Adipocyte (in vitro differentiated cells): Measurements from ENCODE around the gene STRAP.
A peak's percentile ranks its signal among the peaks of the same experiment; 100 is the strongest.

Experiments used
- DNase-seq: peaks from one replicate; pipeline ENCODE4 v3.0.0-alpha.2; 2015; ENCODE audit warnings: low read depth
- H3K27me3 ChIP-seq: replicated peaks from 2 replicates; pipeline ENCODE4 v1.7.0; 2013; ENCODE audit warnings: mild to moderate bottlenecking, low read length, moderate library complexity; ENCODE audit not compliant: control insufficient read depth, insufficient read depth
- H3K36me3 ChIP-seq: 2 replicates; pipeline ENCODE4 v1.7.0; 2013; ENCODE audit warnings: low read length, mild to moderate bottlenecking, moderate library complexity; ENCODE audit not compliant: control insufficient read depth, insufficient read depth, severe bottlenecking
- H3K4me1 ChIP-seq: 2 replicates; pipeline ENCODE4 v1.7.0; 2013; ENCODE audit warnings: mild to moderate bottlenecking, low read length, moderate library complexity; ENCODE audit not compliant: control insufficient read depth, insufficient read depth
- H3K4me3 ChIP-seq: 2 replicates; pipeline ENCODE4 v1.7.0; 2013; ENCODE audit warnings: mild to moderate bottlenecking, low read length, moderate library complexity
- H3K9ac ChIP-seq: 2 replicates; pipeline ENCODE4 v1.7.0; 2013; ENCODE audit warnings: mild to moderate bottlenecking, low read length, moderate library complexity
- H3K9me3 ChIP-seq: 2 replicates; pipeline ENCODE4 v1.7.0; 2013; ENCODE audit warnings: mild to moderate bottlenecking, low read length, moderate library complexity; ENCODE audit not compliant: control insufficient read depth

STRAP gene

DNA sequence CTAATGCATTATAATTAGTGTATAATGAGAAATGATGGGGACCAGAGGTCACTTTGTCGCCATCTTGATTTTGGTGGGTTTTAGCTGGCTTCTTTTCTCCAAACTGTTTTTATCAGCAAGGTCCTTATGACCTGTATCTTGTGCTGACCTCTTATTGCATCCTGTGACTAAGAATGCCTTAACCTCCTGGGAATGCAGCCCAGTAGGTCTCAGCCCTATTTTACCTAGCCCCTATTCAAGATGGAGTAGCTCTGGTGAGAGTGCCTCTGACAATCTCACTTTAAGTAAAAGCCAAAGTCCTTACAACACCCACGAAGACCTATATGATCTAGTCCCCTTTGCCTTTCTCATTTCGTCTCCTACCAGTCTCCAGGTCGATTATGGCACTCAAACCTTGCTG is 28.3 kb upstream of the STRAP start:
- no peaks in the 10 kb centered on the region for H3K9me3 ChIP-seq

DNA sequence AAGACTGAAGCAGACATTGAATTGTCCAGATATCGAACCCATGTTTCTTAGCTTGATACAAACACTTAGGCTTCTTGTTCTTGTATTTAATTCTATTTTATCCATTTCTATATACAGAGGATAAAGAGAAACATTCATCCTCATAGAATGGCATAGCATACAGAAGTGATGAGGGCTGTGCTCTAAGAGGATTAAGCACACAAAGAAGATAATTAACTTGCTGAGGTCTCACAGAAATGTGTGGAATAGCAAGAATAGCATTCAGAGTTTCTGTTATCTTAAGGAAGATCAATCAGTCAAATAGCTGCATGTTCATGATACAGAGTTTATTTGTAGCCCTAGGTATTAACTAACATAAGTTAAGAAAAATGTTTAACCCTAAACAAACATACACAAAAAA is 27.3 kb upstream of the STRAP start:
- no peaks in the 10 kb centered on the region for H3K9me3 ChIP-seq
- no peaks in the 10 kb centered on the region for H3K27me3 ChIP-seq
- H3K4me3 ChIP-seq = no peak overlapping the region
- no peak for DNase-seq
- peak overlapping the region; percentile 86 for H3K9ac ChIP-seq
- H3K36me3 ChIP-seq = no peaks in the 10 kb centered on the region
- H3K4me1 ChIP-seq = peaks cover 41% of the 10 kb centered on the region

More for the DNA sequence above, 28.3 kb upstream of the STRAP start:
- Histone ChIP-seq H3K4me3 (no peak overlapping the region), H3K36me3 (no peaks in the 10 kb centered on the region), H3K4me1 (peaks cover 31% of the 10 kb centered on the region), H3K27me3 (no peaks in the 10 kb centered on the region), H3K9ac (no peak overlapping the region)
- DNase-seq = no peak

DNA sequence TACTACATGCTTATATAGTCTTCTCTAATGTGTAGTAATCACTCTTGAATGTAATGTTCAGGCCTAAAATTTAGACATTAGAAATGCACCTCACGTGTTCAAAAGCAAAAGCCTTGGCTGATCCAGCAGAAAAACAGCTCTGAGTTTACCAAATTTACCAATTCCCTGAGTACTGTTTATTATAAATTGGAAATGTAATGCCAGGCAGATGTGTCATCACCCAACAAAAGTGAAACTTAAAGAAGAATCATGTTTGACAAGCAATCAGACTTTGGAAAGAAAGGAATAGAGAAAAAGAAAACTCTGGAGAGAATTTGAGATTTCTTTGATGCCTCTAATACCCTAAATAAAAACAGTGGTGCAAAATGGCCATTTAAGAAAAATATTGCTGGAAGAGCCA is 26.5 kb upstream of the STRAP start:
- peaks cover 46% of the 10 kb centered on the region for H3K4me1 ChIP-seq
- peak; percentile 61 for DNase-seq

DNA sequence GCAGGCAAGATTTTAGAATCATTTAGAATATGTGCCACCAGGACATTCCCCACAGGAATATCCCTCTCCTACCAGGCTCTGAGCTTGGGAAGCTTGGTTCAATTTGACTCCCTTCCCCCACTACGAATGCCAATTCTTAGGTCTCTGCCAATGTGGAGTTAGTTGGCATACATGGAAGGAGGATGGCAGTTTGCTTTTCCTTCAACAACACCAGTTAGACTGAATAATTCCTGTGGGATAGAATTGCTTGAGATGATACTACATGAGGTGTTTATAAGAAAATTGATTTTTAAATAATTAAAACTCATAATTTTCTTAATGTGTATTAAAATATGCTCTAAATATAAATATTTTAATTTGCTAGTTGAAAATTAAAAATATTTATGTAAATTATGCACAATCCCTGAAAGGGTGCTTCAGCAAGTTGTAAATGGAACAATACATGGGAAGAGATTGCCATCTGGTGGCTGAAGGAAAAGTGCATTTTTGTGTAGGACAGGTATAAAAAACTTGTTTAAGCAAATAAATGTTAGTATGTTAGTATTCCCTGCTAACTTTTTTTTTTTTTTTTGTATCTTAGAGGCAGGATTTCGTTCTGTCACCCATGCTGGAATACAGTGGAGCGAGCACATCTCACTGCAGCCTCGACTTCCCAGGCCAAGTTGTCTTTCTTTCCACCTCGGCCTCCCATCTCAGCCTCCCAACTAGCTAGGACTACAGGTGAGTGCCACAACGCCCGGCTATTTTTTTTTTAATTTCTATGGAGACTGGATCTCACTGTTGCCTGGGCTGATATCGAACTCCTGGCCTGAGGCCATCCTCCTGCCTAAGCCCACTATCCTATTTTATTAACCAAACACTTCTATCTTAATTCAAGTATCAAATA is 25.8 kb upstream of the STRAP start:
- H3K36me3 ChIP-seq = no peaks in the 10 kb centered on the region
- H3K27me3 ChIP-seq = no peaks in the 10 kb centered on the region
- no peaks in the 10 kb centered on the region for H3K9me3 ChIP-seq
- DNase-seq = peak; percentile 89
- H3K4me1 ChIP-seq = peaks cover 51% of the 10 kb centered on the region
- peak overlapping the region; percentile 51 for H3K4me3 ChIP-seq
- peak overlapping the region; percentile 86 for H3K9ac ChIP-seq

More for the DNA sequence above, 26.5 kb upstream of the STRAP start:
- H3K36me3 ChIP-seq = no peaks in the 10 kb centered on the region
- peak overlapping the region; percentile 86 for H3K9ac ChIP-seq
- peak overlapping the region; percentile 51 for H3K4me3 ChIP-seq
- H3K9me3 ChIP-seq = no peaks in the 10 kb centered on the region
- H3K27me3 ChIP-seq = no peaks in the 10 kb centered on the region

DNA sequence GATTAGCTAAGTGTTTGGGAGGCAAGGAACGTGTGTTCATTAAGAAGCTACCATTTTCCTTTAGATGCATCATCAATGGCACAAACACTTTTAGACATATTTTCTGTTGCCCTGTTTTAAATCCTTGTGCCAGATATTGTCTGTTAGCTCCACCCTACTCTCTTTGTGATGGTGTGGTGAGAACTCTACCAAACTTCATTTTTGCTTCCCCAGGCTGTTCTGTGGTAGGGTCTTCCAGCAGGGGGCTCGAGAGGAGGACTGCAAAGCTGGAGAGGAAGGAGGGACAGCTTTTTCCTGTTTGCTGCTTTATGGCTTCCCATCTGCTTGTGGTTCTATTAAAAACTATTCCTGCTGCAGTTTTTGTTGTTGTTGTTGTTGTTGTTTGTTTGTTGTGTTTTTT is 23.8 kb upstream of the STRAP start:
- Histone ChIP-seq H3K9me3 (no peaks in the 10 kb centered on the region), H3K4me3 (no peak overlapping the region), H3K4me1 (peaks cover 61% of the 10 kb centered on the region), H3K9ac (peak overlapping the region; percentile 48), H3K36me3 (no peaks in the 10 kb centered on the region), H3K27me3 (no peaks in the 10 kb centered on the region)
- no peak for DNase-seq

DNA sequence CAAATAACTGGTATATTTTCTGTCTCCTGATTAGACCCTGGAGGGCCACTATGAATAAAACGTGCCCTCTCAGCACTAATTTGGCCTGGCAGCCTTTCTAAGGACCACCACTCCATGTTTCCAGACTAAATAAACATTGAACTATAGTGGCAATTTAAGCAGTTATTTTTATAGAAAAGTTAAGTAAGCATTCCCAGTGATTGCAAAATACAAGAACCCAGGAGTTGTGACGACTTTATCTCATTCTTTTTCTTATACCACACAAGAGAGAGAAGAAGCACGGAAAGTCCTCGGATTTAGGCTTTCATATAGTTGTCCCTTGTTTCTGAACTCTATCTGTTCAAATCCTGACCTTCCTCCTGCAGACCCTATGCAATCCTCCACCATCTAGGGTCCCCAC is 23.1 kb upstream of the STRAP start:
- Histone ChIP-seq H3K9ac (peak overlapping the region; percentile 48), H3K9me3 (no peaks in the 10 kb centered on the region), H3K27me3 (no peaks in the 10 kb centered on the region), H3K4me3 (peak overlapping the region; percentile 59), H3K36me3 (no peaks in the 10 kb centered on the region), H3K4me1 (peaks cover 61% of the 10 kb centered on the region)
- peak; percentile 62 for DNase-seq

DNA sequence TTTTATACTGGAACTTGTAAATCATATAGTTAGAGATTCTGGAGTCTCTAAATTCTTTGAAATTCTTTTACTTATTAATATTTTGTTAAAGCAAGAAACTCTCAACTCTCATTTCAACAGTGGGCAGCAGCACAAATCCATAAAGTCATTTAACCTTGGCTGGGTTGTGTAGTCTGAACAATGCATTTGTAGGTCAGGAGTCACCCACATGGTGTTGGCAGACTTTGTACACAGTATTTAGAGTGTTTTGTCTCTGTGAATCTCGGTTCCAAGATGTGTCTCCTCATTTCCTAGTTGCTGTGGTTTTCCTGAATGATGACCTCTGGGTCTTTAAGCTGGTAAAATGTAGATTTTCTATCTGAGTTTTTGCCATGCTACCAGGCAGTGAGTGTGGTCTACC is 20.8 kb upstream of the STRAP start:
- Histone ChIP-seq H3K4me3 (peak overlapping the region; percentile 11), H3K9me3 (no peaks in the 10 kb centered on the region), H3K4me1 (peaks cover 45% of the 10 kb centered on the region), H3K9ac (peak overlapping the region; percentile 45), H3K27me3 (no peaks in the 10 kb centered on the region), H3K36me3 (no peaks in the 10 kb centered on the region)
- DNase-seq = no peak

DNA sequence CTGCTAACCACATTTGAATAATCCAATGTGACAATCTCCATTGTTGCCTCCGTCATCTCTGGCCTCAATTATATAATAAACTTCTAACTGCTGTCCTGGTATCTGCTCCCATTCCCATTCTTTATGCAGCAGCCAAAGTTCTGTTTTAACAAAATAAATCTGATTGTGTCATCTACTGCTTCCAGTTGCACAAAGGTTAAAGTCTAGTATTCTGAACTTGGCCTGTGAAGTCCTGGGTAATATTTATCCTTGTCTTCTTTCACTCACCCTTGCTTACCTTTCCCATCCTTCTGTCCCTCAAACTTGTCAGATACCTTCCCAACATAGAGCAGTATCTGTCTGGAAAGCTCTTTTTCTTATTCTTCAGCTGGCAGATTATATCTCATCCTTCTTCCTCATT is 19.3 kb upstream of the STRAP start:
- Histone ChIP-seq H3K9ac (no peak overlapping the region), H3K36me3 (no peaks in the 10 kb centered on the region), H3K27me3 (no peaks in the 10 kb centered on the region), H3K4me1 (peaks cover 45% of the 10 kb centered on the region), H3K4me3 (no peak overlapping the region), H3K9me3 (no peaks in the 10 kb centered on the region)
- DNase-seq = no peak

DNA sequence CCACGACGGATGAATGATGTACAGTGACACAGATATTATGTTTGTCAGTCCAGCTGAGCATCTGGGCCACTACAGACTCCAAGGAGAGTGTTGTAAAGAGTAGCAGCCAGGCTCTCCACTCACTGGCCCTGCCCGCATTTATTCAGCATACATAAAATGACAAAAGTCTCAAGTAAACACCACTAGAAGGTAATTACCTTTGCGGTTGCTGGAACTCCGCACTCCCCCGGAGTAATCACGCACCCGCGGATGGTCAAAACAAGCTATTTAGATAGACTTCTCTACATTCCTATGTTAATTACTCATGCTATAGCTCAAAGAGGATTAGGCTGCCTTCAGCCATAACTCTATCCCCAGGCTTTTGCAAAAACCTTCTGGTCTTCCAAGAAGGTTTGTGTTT is 18.8 kb upstream of the STRAP start:
- H3K4me3 ChIP-seq = no peak overlapping the region
- H3K9me3 ChIP-seq = no peaks in the 10 kb centered on the region
- H3K27me3 ChIP-seq = no peaks in the 10 kb centered on the region
- no peak overlapping the region for H3K9ac ChIP-seq
- H3K4me1 ChIP-seq = peaks cover 45% of the 10 kb centered on the region
- peak; percentile 39 for DNase-seq
- no peaks in the 10 kb centered on the region for H3K36me3 ChIP-seq

DNA sequence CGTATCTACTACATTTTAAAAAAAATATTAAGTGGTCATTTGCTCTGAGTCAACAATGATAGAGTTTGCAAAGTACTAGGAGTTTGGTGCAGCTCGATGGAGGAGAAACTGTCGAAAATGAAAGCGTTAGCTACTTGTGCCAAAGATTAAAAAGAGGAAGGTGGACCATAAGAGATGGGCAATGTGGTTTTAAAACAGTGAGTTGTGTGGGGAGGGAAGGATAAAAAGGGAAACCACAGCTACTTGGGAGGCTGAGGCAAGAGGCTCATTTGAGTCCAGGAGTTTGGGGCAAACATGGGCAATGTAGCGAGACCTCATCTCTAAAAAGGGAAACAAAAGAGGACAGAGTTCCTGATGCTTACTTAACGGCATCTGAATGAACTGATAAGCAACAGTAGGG is 18.2 kb upstream of the STRAP start:
- no peak overlapping the region for H3K9ac ChIP-seq
- H3K36me3 ChIP-seq = no peaks in the 10 kb centered on the region
- no peak overlapping the region for H3K4me3 ChIP-seq
- DNase-seq = no peak
- H3K27me3 ChIP-seq = no peaks in the 10 kb centered on the region
- H3K9me3 ChIP-seq = no peaks in the 10 kb centered on the region
- peaks cover 39% of the 10 kb centered on the region for H3K4me1 ChIP-seq

DNA sequence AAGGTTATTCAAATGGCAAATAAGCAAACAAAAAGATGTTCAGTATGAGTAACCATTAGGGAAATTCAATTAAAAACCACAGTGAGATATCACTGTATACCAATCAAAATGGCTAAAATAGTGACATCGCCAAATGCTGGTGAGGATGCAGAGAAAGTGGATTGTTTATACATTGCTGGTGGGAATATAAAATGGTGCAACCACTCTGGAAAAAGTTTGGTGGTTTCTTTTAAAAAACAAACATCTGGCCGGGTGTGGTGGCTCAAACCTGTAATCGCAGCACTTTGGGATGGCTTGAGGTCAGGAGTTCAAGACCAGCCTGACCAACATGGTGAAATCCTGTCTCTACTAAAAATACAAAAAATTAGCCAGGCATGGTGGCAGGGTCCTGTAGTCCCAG is 14.0 kb upstream of the STRAP start:
- no peak overlapping the region for H3K9ac ChIP-seq
- no peak overlapping the region for H3K4me3 ChIP-seq
- H3K4me1 ChIP-seq = peaks cover 1% of the 10 kb centered on the region
- H3K36me3 ChIP-seq = no peaks in the 10 kb centered on the region
- H3K27me3 ChIP-seq = no peaks in the 10 kb centered on the region
- no peak for DNase-seq
- H3K9me3 ChIP-seq = no peaks in the 10 kb centered on the region

DNA sequence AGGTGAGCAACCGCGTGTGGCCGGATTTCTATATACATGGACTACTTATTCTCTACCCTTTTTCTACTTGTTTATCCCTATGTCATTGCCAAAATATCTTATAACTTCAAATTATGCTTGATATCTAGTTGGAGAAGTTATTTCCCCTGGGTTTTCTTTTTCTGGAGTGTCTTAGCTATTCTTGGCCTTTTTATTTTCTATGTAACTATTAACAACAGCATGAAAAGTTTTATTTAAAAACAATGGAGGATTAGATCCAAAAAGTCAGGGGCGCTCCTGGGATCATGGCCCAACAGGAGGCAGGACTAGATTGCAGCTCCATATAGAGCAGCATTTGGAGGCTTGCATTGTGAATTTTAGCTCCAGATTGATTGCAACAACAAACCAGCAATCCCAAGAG is 8.6 kb upstream of the STRAP start:
- Histone ChIP-seq H3K9me3 (no peaks in the 10 kb centered on the region), H3K9ac (no peak overlapping the region), H3K4me3 (no peak overlapping the region), H3K4me1 (no peaks in the 10 kb centered on the region), H3K36me3 (no peaks in the 10 kb centered on the region), H3K27me3 (no peaks in the 10 kb centered on the region)
- DNase-seq = no peak
